NCI-H1436 (cell line): ENCODE results near the gene TMEM52.

Experiments used
- DNase-seq: peaks from one replicate; lab custom pipeline; 2025; lab: John Stamatoyannopoulos, UW

Gene TMEM52

DNA sequence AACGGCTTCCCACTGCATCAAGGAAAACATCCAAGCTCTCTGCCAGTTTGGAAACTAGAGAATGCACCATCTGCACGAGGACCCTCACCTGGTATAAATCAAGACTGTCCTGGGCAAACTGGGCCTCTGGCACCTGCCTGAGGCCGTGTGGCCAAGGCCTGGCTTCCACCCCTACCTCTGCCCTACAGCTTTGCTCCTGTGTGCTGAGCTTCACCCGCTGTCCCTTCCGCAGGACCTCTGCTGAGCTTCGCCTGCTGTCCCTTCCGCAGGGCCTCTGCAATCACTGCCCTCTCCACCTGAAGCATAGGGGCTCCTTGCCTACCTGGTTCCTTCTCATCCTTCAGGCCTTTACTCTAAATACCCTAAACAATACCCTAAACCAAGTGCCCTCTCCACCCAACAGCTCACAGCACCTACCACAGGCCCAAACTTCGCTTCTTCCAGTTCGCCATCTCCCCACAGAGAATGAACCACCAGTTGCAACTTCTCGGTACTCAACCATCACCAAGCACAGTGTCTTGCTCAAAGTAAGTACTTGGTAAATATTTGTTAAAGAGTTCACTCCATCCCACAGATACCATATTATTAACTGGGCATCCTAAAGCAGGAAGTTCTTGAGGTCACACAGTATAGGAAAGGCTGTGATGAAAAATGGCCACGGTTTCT lies 46.6 kb downstream of the TMEM52 start:
- no peak for DNase-seq

DNA sequence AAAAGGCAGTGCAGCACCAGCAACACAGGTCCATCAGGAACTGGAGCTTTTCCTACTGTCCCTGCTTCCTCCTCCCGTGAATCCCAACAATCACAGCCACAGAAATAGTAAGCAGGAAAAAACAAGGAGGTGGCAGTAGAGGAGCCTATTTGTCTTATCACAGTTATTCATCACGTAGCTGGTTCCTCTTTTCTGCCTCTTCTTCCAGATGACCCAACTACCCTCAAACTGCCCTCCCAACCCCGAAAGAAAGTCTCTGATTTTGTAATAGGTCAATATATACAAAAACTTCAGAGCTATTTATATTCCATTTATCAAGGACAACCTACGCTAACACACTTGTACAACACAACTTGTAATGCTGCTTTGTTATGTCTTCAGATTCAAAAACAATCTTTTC lies 49.6 kb downstream of the TMEM52 start:
- no peak for DNase-seq
